Panc1 (cell line): Measurements from ENCODE around the gene CIDEA. TPM values are rescaled to one million over a fixed set of nuclear protein-coding genes. Genes with fewer than 3 reads are reported as not detected.
A peak's percentile ranks its signal among the peaks of the same experiment; 100 is the strongest.

Experiments
- ATAC-seq: fragments of 200-7000 bp; cut with Tn5 transposase; 2 replicates; pipeline ENCODE4 v1.9.1; 2020; ENCODE audit warnings: mild to moderate bottlenecking, moderate library complexity
- BruUV-seq: library from RNA; stranded (reverse); fragments of 400-500 nt; replicated peaks from 2 replicates; lab custom pipeline; 2021; lab: Mats Ljungman, UMichigan
- CTCF ChIA-PET: fragments of 300-600 bp; sonication (Branson Sonifier 250); formaldehyde crosslinking; loops from one replicate; lab custom pipeline; 2022; ENCODE audit warnings: antibody characterized with exemption; lab: Charles Lee
- POLR2A ChIA-PET: fragments of 300-600 bp; sonication (Branson Sonifier 250); formaldehyde crosslinking; loops from one replicate; lab custom pipeline; 2022; ENCODE audit warnings: antibody characterized with exemption; lab: Charles Lee
- DNase-seq: peaks from one replicate; pipeline ENCODE4 v3.0.0-alpha.2; 2010; ENCODE audit warnings: low read depth, low spot score
- H3K27ac ChIP-seq: 2 replicates; pipeline ENCODE4 v1.5.1; 2011; ENCODE audit warnings: mild to moderate bottlenecking, low read length, inconsistent platforms
- H3K27me3 ChIP-seq: fragments of 200-500 bp; sonication (Bioruptor generic); 2 replicates; pipeline ENCODE4 v1.6.0; 2014; ENCODE audit warnings: low read length, inconsistent platforms; ENCODE audit not compliant: control insufficient read depth, insufficient read depth
- H3K36me3 ChIP-seq: fragments of 200-500 bp; sonication (Bioruptor generic); 2 replicates; pipeline ENCODE4 v1.5.1; 2014; ENCODE audit warnings: inconsistent platforms, mild to moderate bottlenecking, low read length, moderate library complexity; ENCODE audit not compliant: control insufficient read depth, insufficient read depth
- H3K4me1 ChIP-seq: 2 replicates; pipeline ENCODE4 v1.5.1; 2011; ENCODE audit warnings: inconsistent platforms, mild to moderate bottlenecking, low read length, moderate library complexity; ENCODE audit not compliant: control insufficient read depth, insufficient read depth
- H3K4me3 ChIP-seq, 2 experiments: 2 replicates each; pipeline ENCODE4 v1.5.1; 2011 to 2012; ENCODE audit warnings: low read depth in 2 of 2, low read length in 2 of 2, mild to moderate bottlenecking in 2 of 2, inconsistent platforms in 1 of 2, moderate library complexity in 1 of 2
- H3K9me3 ChIP-seq: fragments of 200-500 bp; sonication (Bioruptor generic); 2 replicates; pipeline ENCODE4 v1.5.1; 2014; ENCODE audit warnings: low read depth, mild to moderate bottlenecking, inconsistent platforms, low read length, moderate library complexity; ENCODE audit not compliant: control insufficient read depth, insufficient read depth
- POLR2AphosphoS5 ChIP-seq: IDR thresholded peaks from 2 replicates; pipeline ENCODE4 v1.6.1; 2012; ENCODE audit warnings: mild to moderate bottlenecking, low read depth, low read length, moderate library complexity
- REST ChIP-seq, 2 experiments: IDR thresholded peaks; 2 replicates each; pipeline ENCODE4 v1.6.1; 2011 to 2012; ENCODE audit warnings: low read depth in 2 of 2, control low read depth in 1 of 2, low read length in 1 of 2, mild to moderate bottlenecking in 1 of 2, moderate library complexity in 1 of 2; ENCODE audit not compliant: insufficient read depth in 1 of 2
- SIN3A ChIP-seq: IDR thresholded peaks from 2 replicates; pipeline ENCODE4 v1.6.1; 2012; ENCODE audit warnings: low read depth, mild to moderate bottlenecking, low read length, moderate library complexity, borderline replicate concordance; ENCODE audit not compliant: insufficient read depth
- TCF7L2 ChIP-seq: IDR thresholded peaks from 2 replicates; pipeline ENCODE4 v1.6.1; 2011; ENCODE audit warnings: mild to moderate bottlenecking, low read depth, low read length, inconsistent platforms
- in situ Hi-C: cut with HindIII; loops from 2 replicates; pipeline ENCODE4 v1.10.0; 2016; ENCODE audit warnings: low sequenced_read_pairs, low pct_unique_long_range_greater_than_20kb
- intact Hi-C: fragments of 100-400 bp; cut with micrococcal nuclease; formaldehyde crosslinking; loops from one replicate; pipeline ENCODE4 v1.10.0; 2022; ENCODE audit not compliant: unreplicated experiment
- total RNA-seq: library from RNA; stranded (reverse); gene quantifications from one replicate; pipeline ENCODE4 v1.2.1, GENCODE V29; 2021; ENCODE audit not compliant: unreplicated experiment
- TF ChIP-seq, protein P1 (sequence below): fragments of 450-650 bp; IDR thresholded peaks from 2 replicates; pipeline ENCODE4 v1.5.1; 2017; ENCODE audit warnings: mild to moderate bottlenecking

CIDEA gene
- total RNA-seq, 1 experiment from 2014 or later: not detected

- ChIA-PET POLR2A (interaction anchor here (0.6 to 1.0 kb wide), 2 partner anchors 8 to 1419 kb away, joined by 3 read pairs; partner anchors contain the start of gene FAM210A), CTCF (no interaction called here)
- TF ChIP-seq, protein P1, sequence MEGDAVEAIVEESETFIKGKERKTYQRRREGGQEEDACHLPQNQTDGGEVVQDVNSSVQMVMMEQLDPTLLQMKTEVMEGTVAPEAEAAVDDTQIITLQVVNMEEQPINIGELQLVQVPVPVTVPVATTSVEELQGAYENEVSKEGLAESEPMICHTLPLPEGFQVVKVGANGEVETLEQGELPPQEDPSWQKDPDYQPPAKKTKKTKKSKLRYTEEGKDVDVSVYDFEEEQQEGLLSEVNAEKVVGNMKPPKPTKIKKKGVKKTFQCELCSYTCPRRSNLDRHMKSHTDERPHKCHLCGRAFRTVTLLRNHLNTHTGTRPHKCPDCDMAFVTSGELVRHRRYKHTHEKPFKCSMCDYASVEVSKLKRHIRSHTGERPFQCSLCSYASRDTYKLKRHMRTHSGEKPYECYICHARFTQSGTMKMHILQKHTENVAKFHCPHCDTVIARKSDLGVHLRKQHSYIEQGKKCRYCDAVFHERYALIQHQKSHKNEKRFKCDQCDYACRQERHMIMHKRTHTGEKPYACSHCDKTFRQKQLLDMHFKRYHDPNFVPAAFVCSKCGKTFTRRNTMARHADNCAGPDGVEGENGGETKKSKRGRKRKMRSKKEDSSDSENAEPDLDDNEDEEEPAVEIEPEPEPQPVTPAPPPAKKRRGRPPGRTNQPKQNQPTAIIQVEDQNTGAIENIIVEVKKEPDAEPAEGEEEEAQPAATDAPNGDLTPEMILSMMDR: no peak
- TF ChIP-seq REST (IDR thresholded peaks at IDR 0.05; ENCODE audit: insufficient read depth in 1 of 2, low read depth in 2 of 2, low read length in 1 of 2): no peak
- no peak for TF ChIP-seq SIN3A
- no peak for TF ChIP-seq POLR2AphosphoS5
Observed at GRCh38 chr18:12306752-12307700, 52.9 kb downstream of the CIDEA start.

GRCh38 chr18:12307701-12308385, 53.7 kb downstream of the CIDEA start, which contains the start of gene TUBB6:
TUBB6 (plus strand) TSS chr18:12308241; CDS start chr18:12308293, 52 bp downstream.
- DNase-seq (no peak), ATAC-seq (peak; percentile 88)
- H3K36me3 ChIP-seq: peaks cover 14% of the 10 kb centered on the region; the same call in 1 of the 2 replicates
- peak; percentile 53; the same call in 1 of the 2 replicates for TF ChIP-seq POLR2AphosphoS5
- no peak for TF ChIP-seq REST (IDR thresholded peaks at IDR 0.05; ENCODE audit: insufficient read depth in 1 of 2, low read depth in 2 of 2, low read length in 1 of 2)
- TF ChIP-seq TCF7L2: no peak
- peak; percentile 61; the same call in 1 of the 2 replicates for TF ChIP-seq SIN3A
- TF ChIP-seq, protein P1: no peak; the same call in 1 of the 2 replicates
- no TSS peak for BruUV-seq
- intact Hi-C loops (no loop called here), in situ Hi-C loops (no loop called here)
- peak within 1 kb of the TSS; percentile 89 for H3K27ac ChIP-seq
- ChIA-PET POLR2A (interaction anchor here (0.5 to 1.0 kb wide), 3 partner anchors 9 to 46 kb away, joined by 3 to 9 read pairs (median 7); no protein-coding TSS in a partner anchor), CTCF (no interaction called here)
- no peaks in the 10 kb centered on the region for H3K9me3 ChIP-seq
- H3K4me3 ChIP-seq: peak within 1 kb of the TSS; percentile 82 to 85
- peaks cover 22% of the 10 kb centered on the region for H3K4me1 ChIP-seq
- no peaks in the 10 kb centered on the region for H3K27me3 ChIP-seq

More at GRCh38 chr18:12306752-12307700, 52.9 kb downstream of the CIDEA start:
- peak overlapping the region; percentile 61; the same call in 1 of the 2 replicates for H3K27ac ChIP-seq
- in situ Hi-C loops: no loop called here
- BruUV-seq: TSS peak; percentile 90
- H3K4me1 ChIP-seq: peaks cover 22% of the 10 kb centered on the region
- peak overlapping the region; percentile 49 to 85 for H3K4me3 ChIP-seq
- intact Hi-C loops: no loop called here
- H3K36me3 ChIP-seq: peaks cover 7% of the 10 kb centered on the region; the same call in 1 of the 2 replicates
- H3K27me3 ChIP-seq: no peaks in the 10 kb centered on the region
- DNase-seq (no peak), ATAC-seq (peak; percentile 32; the same call in 1 of the 2 replicates)
- H3K9me3 ChIP-seq: no peaks in the 10 kb centered on the region
